ENCODE data around the gene RFX8.

GRCh38 chr2:101372792-101373191 is 102.1 kb downstream of the RFX8 start:
- TF ChIP-seq TAF1 (IDR thresholded peaks at IDR 0.05; ENCODE audit: borderline replicate concordance, insufficient read depth, low read length) (no peak), REST (IDR thresholded peaks at IDR 0.05; ENCODE audit: insufficient read depth in 1 of 2, low read depth in 2 of 2, low read length in 2 of 2) (no peak)

All from PFSK-1 (cell line).